Measurements from ENCODE around the gene MAP2K3.

- TF ChIP-seq POLR2AphosphoS5 (IDR thresholded peaks at IDR 0.05; ENCODE audit: low read depth, low read length) = no peak
- no peak for TF ChIP-seq POLR2A (IDR thresholded peaks at IDR 0.05; ENCODE audit: low read depth, low read length)
- no peak for TF ChIP-seq TAF1 (IDR thresholded peaks at IDR 0.05; ENCODE audit: low read depth, low read length)
Observed at GRCh38 chr17:21297597-21297996, 13.1 kb downstream of the MAP2K3 start.

Data from GM12891 (cell line).